Neural cell (in vitro differentiated cells): ENCODE data around the gene CWC25.

ENCODE experiments used
- RAD21 ChIP-seq: fragments of 450-650 bp; conservative IDR thresholded peaks from 2 replicates; pipeline ENCODE4 v1.6.1; 2014; ENCODE audit warnings: antibody characterized with exemption, mild to moderate bottlenecking, moderate library complexity
- TAF1 ChIP-seq: IDR thresholded peaks from 2 replicates; pipeline ENCODE4 v1.6.1; 2012; ENCODE audit warnings: low read depth
- TF ChIP-seq, protein P1 (sequence below): fragments of 450-650 bp; IDR thresholded peaks from 2 replicates; pipeline ENCODE4 v1.5.1; 2014; ENCODE audit warnings: antibody characterized with exemption, mild to moderate bottlenecking, moderate library complexity; ENCODE audit not compliant: poor library complexity, severe bottlenecking

DNA sequence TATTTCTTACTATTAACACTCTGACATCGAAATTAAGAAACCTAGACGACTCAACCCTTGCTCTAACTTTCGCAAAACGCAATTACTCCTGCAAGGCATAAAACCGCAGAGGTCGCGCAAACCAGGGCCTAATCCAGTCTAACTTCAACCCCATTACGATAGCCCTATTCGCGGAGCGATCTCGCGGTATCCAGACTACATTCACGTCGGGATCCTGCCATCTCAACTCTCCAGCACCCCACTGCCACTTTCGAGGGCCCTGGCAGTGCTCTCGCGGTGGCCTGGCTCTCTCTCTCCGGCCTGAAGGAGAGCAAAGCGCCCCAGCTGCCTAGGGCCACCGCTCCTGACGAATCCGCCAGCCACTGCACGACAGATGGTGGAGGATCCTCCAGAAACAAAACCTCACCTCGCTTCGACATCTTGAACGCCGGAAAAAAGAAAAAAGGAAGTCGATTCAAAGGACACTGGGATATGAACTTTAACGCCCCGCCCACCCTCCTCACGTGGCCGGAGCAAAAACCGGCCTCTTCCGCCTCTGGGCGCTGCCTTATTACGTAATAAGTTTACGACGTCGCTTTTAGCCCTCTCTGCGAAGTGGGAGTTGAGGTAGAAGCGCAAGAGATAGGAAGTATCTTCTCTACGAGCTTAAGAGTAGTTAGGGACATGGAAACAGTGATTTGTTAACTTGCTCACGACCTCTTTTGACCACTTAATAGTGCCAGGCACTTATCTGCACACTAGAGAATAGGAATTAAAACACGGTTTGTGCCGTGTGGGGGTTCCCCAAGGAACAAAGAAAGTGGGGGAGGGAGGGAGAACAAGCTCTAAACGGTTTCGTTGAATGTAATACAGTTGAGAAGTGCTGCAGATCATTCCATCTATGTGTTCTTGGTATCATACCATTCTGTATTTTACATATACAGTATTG, 28.4 kb upstream of the CWC25 start, which contains the start of gene RPL23:
- TF ChIP-seq TAF1 (peak; percentile 97), RAD21 (no peak)
- TF ChIP-seq, protein P1, sequence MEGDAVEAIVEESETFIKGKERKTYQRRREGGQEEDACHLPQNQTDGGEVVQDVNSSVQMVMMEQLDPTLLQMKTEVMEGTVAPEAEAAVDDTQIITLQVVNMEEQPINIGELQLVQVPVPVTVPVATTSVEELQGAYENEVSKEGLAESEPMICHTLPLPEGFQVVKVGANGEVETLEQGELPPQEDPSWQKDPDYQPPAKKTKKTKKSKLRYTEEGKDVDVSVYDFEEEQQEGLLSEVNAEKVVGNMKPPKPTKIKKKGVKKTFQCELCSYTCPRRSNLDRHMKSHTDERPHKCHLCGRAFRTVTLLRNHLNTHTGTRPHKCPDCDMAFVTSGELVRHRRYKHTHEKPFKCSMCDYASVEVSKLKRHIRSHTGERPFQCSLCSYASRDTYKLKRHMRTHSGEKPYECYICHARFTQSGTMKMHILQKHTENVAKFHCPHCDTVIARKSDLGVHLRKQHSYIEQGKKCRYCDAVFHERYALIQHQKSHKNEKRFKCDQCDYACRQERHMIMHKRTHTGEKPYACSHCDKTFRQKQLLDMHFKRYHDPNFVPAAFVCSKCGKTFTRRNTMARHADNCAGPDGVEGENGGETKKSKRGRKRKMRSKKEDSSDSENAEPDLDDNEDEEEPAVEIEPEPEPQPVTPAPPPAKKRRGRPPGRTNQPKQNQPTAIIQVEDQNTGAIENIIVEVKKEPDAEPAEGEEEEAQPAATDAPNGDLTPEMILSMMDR = no peak
